Stimulated activated CD4-positive, alpha-beta T cell treated with anti-CD3 and anti-CD28 coated beads, Interleukin-1b, Interleukin-23, amount 100 ng/mL, for 48 hours (primary cell): ENCODE data around the gene KRTAP10-5.
"Not testable (repeated sequence)": the region's sequence is repeated elsewhere in the genome, so short reads cannot be mapped to it uniquely, and the experiment has no call there.

Experiments used
- DNase-seq: peaks from one replicate; pipeline ENCODE4 v3.0.0-alpha.2; 2020

Gene KRTAP10-5

GRCh38 chr21:44568667-44569556 lies 11.5 kb downstream of the KRTAP10-5 start:
- DNase-seq = no peak

- DNase-seq = no peak
Observed at GRCh38 chr21:44568261-44568660, 12.1 kb downstream of the KRTAP10-5 start.

- DNase-seq = no peak
Observed at GRCh38 chr21:44567481-44568171, 12.8 kb downstream of the KRTAP10-5 start.

- DNase-seq = no peak
Observed at GRCh38 chr21:44566403-44566802, 14.0 kb downstream of the KRTAP10-5 start.

GRCh38 chr21:44564886-44565598 lies 15.4 kb downstream of the KRTAP10-5 start:
- no peak for DNase-seq

- no peak for DNase-seq
Observed at GRCh38 chr21:44564099-44564498, 16.3 kb downstream of the KRTAP10-5 start.

- DNase-seq = no peak
Observed at GRCh38 chr21:44558695-44559094, 21.7 kb downstream of the KRTAP10-5 start, which contains the start of gene KRTAP10-3. TSS of gene KRTAP10-3 (minus strand) at chr21:44558795. CDS start at chr21:44558715, 80 bp downstream.

- DNase-seq = not testable (repeated sequence)
Observed at GRCh38 chr21:44558329-44558675, 22.1 kb downstream of the KRTAP10-5 start.

GRCh38 chr21:44557491-44558328 lies 22.7 kb downstream of the KRTAP10-5 start:
- DNase-seq = no peak

GRCh38 chr21:44556879-44557278 lies 23.5 kb downstream of the KRTAP10-5 start:
- DNase-seq = no peak

GRCh38 chr21:44555200-44555875 lies 25.1 kb downstream of the KRTAP10-5 start:
- no peak for DNase-seq

- no peak for DNase-seq
Observed at GRCh38 chr21:44552681-44553080, 27.7 kb downstream of the KRTAP10-5 start.

GRCh38 chr21:44552136-44552535 lies 28.3 kb downstream of the KRTAP10-5 start:
- DNase-seq = no peak

GRCh38 chr21:44551340-44551961 lies 29.0 kb downstream of the KRTAP10-5 start, which contains the start of gene KRTAP10-2:
TSS of gene KRTAP10-2 (minus strand) at chr21:44551505. CDS start at chr21:44551458, 47 bp downstream.
- DNase-seq = no peak

- DNase-seq = no peak
Observed at GRCh38 chr21:44550807-44551206, 29.6 kb downstream of the KRTAP10-5 start.

GRCh38 chr21:44550285-44550684 lies 30.1 kb downstream of the KRTAP10-5 start:
- DNase-seq = not testable (repeated sequence)

GRCh38 chr21:44549525-44550211 lies 30.7 kb downstream of the KRTAP10-5 start:
- no peak for DNase-seq

- no peak for DNase-seq
Observed at GRCh38 chr21:44548922-44549321, 31.5 kb downstream of the KRTAP10-5 start.

- no peak for DNase-seq
Observed at GRCh38 chr21:44548381-44548780, 32.0 kb downstream of the KRTAP10-5 start.

- DNase-seq = no peak
Observed at GRCh38 chr21:44547656-44548331, 32.6 kb downstream of the KRTAP10-5 start.
